NCI-H1048 (cell line): ENCODE results near the gene C4A.
"Not testable (repeated sequence)": the region's sequence is repeated elsewhere in the genome, so short reads cannot be mapped to it uniquely, and the experiment has no call there.

Source experiments
- DNase-seq: peaks from one replicate; lab custom pipeline; 2025; lab: John Stamatoyannopoulos, UW

C4A gene

DNA sequence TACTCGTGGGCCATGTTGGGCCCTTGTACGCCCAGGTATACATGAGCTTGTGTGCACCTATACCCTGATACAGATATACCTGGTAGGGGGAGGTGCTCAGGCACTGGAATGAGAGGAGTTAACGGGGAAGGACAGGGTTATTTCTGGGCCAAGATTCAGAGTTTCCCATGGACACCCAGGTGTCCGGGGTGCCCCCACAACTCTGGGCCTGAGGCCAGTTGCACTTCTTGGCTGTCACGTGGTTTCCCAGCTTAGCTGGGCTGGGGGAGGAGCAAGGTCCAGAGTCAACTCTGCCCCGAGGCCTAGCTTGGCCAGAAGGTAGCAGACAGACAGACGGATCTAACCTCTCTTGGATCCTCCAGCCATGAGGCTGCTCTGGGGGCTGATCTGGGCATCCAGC is at the start of gene C4A:
Gene C4A (plus strand): TSS at position 314 of the 400 bp plus-strand sequence. CDS start 51 bp downstream, at position 365.
- not testable (repeated sequence) for DNase-seq

GRCh38 chr6:31932137-31932536 is 49.7 kb upstream of the C4A start:
- not testable (repeated sequence) for DNase-seq

GRCh38 chr6:31933537-31933936 is 48.3 kb upstream of the C4A start:
- no peak for DNase-seq

- no peak for DNase-seq
Measured at GRCh38 chr6:31935021-31935420, 46.8 kb upstream of the C4A start.

DNA sequence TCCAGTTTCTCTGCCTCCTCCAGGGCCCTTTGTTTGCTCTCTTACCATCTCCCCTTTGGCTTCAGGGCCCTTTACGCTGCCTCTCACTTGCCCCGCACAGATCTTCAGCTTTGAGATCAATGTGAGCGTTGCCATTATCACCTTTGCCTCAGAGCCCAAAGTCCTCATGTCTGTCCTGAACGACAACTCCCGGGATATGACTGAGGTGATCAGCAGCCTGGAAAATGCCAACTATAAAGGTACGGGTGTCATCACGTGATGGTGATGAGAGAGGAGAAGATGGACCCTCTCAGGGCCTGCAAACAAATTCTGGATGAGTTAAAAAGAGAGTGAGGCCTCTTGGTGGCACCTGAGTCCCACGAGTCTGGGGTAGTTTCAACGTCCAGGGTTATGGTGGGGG is 46.0 kb upstream of the C4A start:
- DNase-seq: no peak

DNA sequence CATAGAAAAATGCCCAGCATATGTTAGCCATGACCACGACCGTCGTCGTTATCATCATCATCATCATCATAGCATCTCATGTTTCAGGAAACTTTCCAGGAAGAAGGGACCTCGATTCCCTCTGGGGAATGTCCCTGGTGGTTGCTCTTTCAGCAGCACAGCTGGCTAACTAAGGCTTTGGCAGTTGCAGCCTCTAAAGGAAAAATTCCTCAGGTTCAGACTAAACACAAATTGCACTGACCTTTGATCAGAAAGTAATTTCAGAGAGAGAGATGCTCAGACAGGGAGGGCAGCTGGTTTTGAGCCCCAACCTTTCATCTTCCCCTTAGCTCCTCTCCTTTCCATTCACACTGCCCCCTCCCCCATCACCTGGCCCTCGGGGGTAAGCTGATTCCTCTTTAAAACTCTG is 41.6 kb upstream of the C4A start:
- DNase-seq: no peak

DNA sequence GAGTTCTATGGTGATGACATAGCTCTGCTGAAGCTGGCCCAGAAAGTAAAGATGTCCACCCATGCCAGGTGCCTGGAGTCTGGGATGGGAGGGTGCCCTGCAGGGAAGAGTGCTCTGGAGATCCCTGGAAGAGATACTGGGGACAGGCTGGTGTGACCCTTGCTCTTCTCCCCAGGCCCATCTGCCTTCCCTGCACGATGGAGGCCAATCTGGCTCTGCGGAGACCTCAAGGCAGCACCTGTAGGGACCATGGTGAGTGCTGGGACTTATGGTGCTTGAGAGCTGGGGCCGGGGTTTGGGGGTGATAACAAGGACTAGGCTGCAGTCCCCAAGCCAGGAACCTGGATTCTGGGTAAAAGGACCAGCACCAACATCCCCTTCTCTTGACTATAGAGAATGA is 38.1 kb upstream of the C4A start:
- DNase-seq: no peak

- DNase-seq: no peak
Measured at GRCh38 chr6:31945154-31945506, 36.7 kb upstream of the C4A start.

- no peak for DNase-seq
Measured at GRCh38 chr6:31945507-31946369, 36.1 kb upstream of the C4A start, which contains the start of gene CFB. TSS of gene CFB (plus strand) at chr6:31946095. CDS start at chr6:31946222, 127 bp downstream.

- no peak for DNase-seq
Measured at GRCh38 chr6:31946370-31946885, 35.4 kb upstream of the C4A start.

DNA sequence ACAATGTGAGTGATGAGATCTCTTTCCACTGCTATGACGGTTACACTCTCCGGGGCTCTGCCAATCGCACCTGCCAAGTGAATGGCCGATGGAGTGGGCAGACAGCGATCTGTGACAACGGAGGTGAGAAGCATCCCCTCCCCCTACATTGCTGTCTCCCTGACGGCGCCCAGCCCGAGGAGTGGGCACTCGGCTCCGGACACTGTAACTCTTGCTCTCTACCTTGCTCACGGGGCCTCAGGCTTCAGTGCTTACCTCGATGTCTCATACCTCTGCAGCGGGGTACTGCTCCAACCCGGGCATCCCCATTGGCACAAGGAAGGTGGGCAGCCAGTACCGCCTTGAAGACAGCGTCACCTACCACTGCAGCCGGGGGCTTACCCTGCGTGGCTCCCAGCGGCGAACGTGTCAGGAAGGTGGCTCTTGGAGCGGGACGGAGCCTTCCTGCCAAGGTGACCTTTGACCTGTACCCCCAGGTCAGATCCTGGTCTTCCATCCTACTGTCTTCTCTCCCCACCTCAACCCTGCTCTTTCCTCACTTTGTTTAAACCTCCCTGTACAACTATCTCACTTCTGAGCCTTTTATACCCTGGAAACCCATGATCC is 34.7 kb upstream of the C4A start:
- DNase-seq: no peak

DNA sequence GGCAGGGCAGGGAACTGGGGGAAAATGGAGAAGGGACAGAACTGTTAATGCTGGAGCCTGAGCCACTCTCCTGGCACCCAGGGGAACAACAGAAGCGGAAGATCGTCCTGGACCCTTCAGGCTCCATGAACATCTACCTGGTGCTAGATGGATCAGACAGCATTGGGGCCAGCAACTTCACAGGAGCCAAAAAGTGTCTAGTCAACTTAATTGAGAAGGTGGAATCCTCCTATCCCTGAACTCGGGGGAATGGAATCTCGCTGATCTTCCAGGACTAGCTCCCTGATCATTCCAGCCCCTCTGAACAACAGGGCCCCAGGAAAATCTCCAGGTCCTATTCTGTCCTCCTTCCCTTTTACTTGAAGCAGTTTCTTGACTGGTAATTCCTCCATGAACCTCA is 34.0 kb upstream of the C4A start:
- DNase-seq: no peak

- no peak for DNase-seq
Measured at GRCh38 chr6:31948306-31948705, 33.6 kb upstream of the C4A start.

DNA sequence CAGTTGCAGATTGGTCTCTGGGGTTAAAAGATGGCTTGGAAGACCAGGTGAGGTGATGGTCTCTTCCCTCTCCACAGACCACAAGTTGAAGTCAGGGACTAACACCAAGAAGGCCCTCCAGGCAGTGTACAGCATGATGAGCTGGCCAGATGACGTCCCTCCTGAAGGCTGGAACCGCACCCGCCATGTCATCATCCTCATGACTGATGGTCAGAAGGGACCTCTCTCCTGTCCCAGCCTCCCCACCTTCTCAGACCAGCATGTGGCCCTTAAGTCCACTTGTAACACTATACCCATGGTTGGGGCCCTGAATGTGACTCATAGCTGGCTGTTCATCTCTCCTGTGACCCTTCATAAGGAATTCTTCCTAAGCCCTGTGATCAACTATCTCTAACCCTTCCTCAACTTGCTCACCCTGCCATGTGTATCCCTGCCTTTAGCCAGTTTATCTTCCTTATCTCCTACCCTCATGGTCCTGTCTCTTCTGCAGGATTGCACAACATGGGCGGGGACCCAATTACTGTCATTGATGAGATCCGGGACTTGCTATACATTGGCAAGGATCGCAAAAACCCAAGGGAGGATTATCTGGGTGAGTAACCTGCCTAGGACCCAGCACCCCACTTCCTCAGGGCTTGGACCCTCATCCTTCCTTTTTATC is 33.0 kb upstream of the C4A start:
- DNase-seq: no peak

- DNase-seq: no peak
Measured at GRCh38 chr6:31949926-31950548, 31.8 kb upstream of the C4A start.

DNA sequence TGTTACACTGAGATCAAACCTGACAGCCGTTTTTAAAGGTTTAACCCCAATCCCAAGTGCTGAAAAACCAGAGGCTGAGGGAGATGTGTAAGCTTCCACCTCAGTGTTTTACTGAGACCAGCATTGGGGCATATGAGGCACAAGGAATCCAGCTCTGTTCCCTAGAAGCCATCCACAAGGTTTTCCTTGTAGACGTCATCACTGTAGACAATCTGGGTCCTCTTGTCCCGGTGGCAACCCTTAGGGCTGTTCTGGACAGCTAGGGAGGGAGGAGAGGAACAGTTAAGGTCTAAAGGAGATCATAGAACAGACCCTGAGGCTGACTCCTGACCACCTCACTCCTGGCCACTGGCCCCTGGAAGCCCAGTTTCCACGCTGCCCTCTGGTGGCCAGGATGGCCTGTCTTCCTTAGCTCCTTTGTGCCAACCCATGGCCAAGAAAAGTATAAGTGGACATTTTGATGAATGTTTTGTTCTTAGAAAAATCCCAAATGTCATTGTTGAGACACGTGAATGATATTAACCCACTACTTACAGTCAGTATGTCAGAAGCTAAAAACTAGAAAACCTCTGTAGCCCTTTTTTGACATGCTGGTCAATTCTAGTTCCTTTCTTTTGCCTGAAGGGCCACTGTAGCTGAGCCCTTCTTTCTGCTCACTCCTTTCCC is 29.6 kb upstream of the C4A start:
- no peak for DNase-seq

DNA sequence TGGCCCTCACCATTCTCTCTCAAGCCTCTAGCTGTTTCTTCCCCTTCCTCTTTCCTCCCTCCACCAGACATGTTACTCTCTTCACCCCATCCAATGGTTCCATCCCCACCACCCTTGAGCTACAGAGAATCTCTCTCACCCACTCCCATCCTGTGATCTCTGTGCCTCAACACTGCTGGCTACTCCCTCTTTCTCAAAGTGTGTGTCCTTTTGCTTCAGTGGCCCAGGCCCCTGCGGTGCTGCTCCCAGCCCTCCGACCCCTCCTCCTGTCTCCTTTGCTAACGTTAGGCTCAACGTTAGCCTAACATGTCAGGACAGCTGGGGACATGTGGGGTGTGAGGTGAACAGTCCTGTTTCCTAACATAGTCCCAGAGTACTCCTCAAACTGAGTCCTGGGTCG is 29.0 kb upstream of the C4A start:
- no peak for DNase-seq

DNA sequence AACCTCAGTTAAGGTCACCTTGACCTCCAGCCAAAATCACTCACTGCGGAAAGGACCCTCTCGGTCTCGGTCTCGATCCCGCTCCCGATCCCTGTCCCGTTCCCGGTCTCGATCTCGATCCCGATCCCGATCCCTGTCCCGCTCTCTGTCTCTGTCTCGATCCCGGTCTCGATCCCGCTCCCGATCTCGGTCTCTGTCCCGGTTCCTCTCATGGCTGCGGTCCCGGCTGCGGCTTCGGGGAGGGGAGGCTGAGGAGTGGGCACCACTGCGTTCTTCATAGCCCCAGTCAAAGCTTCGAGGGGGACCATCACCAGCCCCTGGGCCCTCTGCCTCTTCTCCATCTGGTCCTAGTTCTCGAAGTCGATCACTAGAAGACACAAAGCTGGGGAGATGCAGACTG is 27.3 kb upstream of the C4A start:
- DNase-seq: no peak

GRCh38 chr6:31956796-31957195 is 25.1 kb upstream of the C4A start:
- DNase-seq: no peak

- DNase-seq: no peak
Measured at GRCh38 chr6:31958412-31958740, 23.5 kb upstream of the C4A start.

GRCh38 chr6:31958741-31959739 is 22.8 kb upstream of the C4A start, which contains the start of the genes NELFE and SKIC2:
TSS of gene NELFE (minus strand) at chr6:31958971. CDS start at chr6:31958446, 525 bp downstream.
TSS of gene SKIC2 (plus strand) at chr6:31959175. CDS start at chr6:31959193, 18 bp downstream.
- DNase-seq: peak; percentile 95
